ENCODE data around the gene PRR23E. TPM values are rescaled to one million over a fixed set of nuclear protein-coding genes. Genes with fewer than 3 reads are reported as not detected.

Gene PRR23E
- total RNA-seq, 1 donor from 2014 or later, result not detected

DNA sequence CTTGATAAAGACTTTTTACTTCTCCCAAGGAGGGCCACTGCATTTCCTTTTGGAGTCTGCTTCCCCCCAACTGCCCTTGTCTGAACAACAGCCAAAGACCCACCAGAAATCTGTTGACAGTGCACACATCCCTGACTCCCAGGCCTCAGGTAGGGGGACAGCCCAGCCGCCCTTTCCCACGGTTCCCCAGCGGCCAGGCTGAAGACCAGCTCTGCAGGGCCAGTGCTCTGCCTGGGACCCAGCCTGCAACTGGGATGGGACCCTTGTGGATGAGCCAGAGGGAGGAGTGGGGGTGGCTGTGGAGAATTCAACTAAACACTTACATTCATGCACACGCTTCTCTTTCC lies 8.1 kb upstream of the PRR23E start:
- H3K79me2 ChIP-seq (ENCODE audit: insufficient read depth, low read length), result no peaks in the 10 kb centered on the region
- H3K4me3 ChIP-seq (ENCODE audit: insufficient read depth, low read depth, low read length), result no peak overlapping the region
- Mint-ChIP-seq H3K36me3 (ENCODE audit: low read depth, unreplicated experiment) (no peaks in the 10 kb centered on the region), H3K27me3 (ENCODE audit: low read depth, unreplicated experiment) (peaks cover 18% of the 10 kb centered on the region), H3K4me3 (ENCODE audit: unreplicated experiment) (no peak overlapping the region), H3K4me1 (ENCODE audit: low read depth, unreplicated experiment) (peaks cover 3% of the 10 kb centered on the region), H3K27ac (ENCODE audit: unreplicated experiment) (no peak overlapping the region), H3K9me3 (ENCODE audit: unreplicated experiment) (peaks cover 5% of the 10 kb centered on the region)
- no peak for TF ChIP-seq EZH2 (IDR thresholded peaks at IDR 0.05; ENCODE audit: insufficient read depth, low read length)
- TF ChIP-seq, protein P1, sequence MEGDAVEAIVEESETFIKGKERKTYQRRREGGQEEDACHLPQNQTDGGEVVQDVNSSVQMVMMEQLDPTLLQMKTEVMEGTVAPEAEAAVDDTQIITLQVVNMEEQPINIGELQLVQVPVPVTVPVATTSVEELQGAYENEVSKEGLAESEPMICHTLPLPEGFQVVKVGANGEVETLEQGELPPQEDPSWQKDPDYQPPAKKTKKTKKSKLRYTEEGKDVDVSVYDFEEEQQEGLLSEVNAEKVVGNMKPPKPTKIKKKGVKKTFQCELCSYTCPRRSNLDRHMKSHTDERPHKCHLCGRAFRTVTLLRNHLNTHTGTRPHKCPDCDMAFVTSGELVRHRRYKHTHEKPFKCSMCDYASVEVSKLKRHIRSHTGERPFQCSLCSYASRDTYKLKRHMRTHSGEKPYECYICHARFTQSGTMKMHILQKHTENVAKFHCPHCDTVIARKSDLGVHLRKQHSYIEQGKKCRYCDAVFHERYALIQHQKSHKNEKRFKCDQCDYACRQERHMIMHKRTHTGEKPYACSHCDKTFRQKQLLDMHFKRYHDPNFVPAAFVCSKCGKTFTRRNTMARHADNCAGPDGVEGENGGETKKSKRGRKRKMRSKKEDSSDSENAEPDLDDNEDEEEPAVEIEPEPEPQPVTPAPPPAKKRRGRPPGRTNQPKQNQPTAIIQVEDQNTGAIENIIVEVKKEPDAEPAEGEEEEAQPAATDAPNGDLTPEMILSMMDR (IDR thresholded peaks at IDR 0.05; ENCODE audit: insufficient read depth, low read depth, low read length), result no peak
- H3K27me3 ChIP-seq (ENCODE audit: insufficient read depth, low read length), result no peaks in the 10 kb centered on the region
- H3K27ac ChIP-seq (ENCODE audit: low read depth, low read length), result no peak overlapping the region
- no peak overlapping the region for H3K4me2 ChIP-seq (ENCODE audit: low read length)
- H3K9ac ChIP-seq (ENCODE audit: low read length), result no peak overlapping the region
- DNase-seq (ENCODE audit: low read depth), result no peak
- H4K20me1 ChIP-seq (ENCODE audit: insufficient read depth, low read length), result no peaks in the 10 kb centered on the region
- no peaks in the 10 kb centered on the region for H3K4me1 ChIP-seq (ENCODE audit: insufficient read depth, low read length)
- FAIRE-seq, result no peak
- no peak overlapping the region for H2AFZ ChIP-seq (ENCODE audit: low read depth, low read length)
- no peaks in the 10 kb centered on the region for H3K36me3 ChIP-seq (ENCODE audit: insufficient read depth, low read length)
- H3K9me3 ChIP-seq (ENCODE audit: insufficient read depth, low read depth, low read length), result no peaks in the 10 kb centered on the region

DNA sequence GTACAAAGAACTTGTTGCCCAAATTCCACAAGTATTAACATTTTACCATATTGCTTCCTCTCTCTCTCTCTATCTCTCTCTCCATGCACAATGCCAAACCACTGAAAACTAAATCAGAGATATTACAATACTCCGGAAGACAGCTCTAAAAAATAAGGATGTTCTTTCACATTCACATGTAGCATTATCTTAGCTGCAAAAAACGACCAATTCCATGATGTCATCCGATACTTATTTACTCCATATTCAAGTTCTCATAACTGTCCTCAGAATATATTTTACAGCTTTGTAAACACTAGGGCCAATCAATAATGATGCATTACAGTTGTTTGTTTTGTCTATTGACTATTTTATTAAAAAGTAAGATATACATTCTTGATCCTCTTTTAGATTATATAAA lies 7.7 kb upstream of the PRR23E start:
- Histone ChIP-seq H3K9me3 (ENCODE audit: insufficient read depth, low read depth, low read length) (no peaks in the 10 kb centered on the region), H3K4me2 (ENCODE audit: low read length) (no peak overlapping the region), H3K4me1 (ENCODE audit: insufficient read depth, low read length) (no peaks in the 10 kb centered on the region), H3K9ac (ENCODE audit: low read length) (no peak overlapping the region), H2AFZ (ENCODE audit: low read depth, low read length) (no peak overlapping the region), H3K4me3 (ENCODE audit: insufficient read depth, low read depth, low read length) (no peak overlapping the region), H3K27me3 (ENCODE audit: insufficient read depth, low read length) (no peaks in the 10 kb centered on the region), H3K36me3 (ENCODE audit: insufficient read depth, low read length) (no peaks in the 10 kb centered on the region), H3K79me2 (ENCODE audit: insufficient read depth, low read length) (no peaks in the 10 kb centered on the region), H4K20me1 (ENCODE audit: insufficient read depth, low read length) (no peaks in the 10 kb centered on the region), H3K27ac (ENCODE audit: low read depth, low read length) (no peak overlapping the region)
- H3K36me3 Mint-ChIP-seq (ENCODE audit: low read depth, unreplicated experiment), result no peaks in the 10 kb centered on the region
- H3K4me1 Mint-ChIP-seq (ENCODE audit: low read depth, unreplicated experiment), result peaks cover 3% of the 10 kb centered on the region
- DNase-seq (ENCODE audit: low read depth), result no peak
- no peak overlapping the region for H3K4me3 Mint-ChIP-seq (ENCODE audit: unreplicated experiment)
- H3K27me3 Mint-ChIP-seq (ENCODE audit: low read depth, unreplicated experiment), result peaks cover 15% of the 10 kb centered on the region
- FAIRE-seq, result no peak
- H3K27ac Mint-ChIP-seq (ENCODE audit: unreplicated experiment), result no peak overlapping the region
- TF ChIP-seq, protein P1 (IDR thresholded peaks at IDR 0.05; ENCODE audit: insufficient read depth, low read depth, low read length), result no peak
- no peak for TF ChIP-seq EZH2 (IDR thresholded peaks at IDR 0.05; ENCODE audit: insufficient read depth, low read length)
- H3K9me3 Mint-ChIP-seq (ENCODE audit: unreplicated experiment), result peaks cover 5% of the 10 kb centered on the region

DNA sequence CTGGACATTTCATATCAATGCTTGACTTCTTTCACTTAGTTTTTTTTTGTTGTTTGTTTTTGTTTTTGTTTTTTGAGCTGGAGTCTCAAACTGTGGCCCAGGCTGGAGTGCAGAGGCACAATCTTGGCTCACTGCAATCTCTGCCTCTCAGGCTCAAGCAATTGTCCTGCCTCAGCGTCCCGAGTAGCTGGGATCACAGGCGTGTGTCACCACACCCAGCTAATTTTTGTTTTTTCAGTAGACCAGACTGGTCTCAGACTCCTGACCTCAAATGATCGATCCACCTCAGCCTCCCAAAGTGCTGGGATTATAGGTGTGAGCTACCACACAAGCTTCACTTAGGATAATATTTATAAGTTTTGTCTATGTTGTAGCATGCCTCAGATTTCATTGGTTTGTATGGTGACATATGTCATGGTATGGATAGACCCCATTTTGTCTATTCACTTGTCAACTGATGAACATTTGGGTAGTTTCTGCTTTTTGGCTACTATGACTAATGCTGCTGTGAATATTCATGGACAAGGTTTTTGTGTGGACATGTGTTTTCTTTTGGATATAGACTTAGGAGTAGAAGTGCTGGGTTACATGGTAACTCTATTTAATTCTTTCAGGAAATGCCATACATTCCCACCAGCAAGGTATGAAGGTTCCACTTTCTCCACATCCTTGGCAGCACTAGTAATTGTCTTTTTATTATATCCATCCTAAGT lies 6.8 kb upstream of the PRR23E start:
- no peaks in the 10 kb centered on the region for H4K20me1 ChIP-seq (ENCODE audit: insufficient read depth, low read length)
- no peaks in the 10 kb centered on the region for H3K4me1 ChIP-seq (ENCODE audit: insufficient read depth, low read length)
- H3K36me3 Mint-ChIP-seq (ENCODE audit: low read depth, unreplicated experiment), result no peaks in the 10 kb centered on the region
- TF ChIP-seq EZH2 (IDR thresholded peaks at IDR 0.05; ENCODE audit: insufficient read depth, low read length), result no peak
- TF ChIP-seq, protein P1 (IDR thresholded peaks at IDR 0.05; ENCODE audit: insufficient read depth, low read depth, low read length), result no peak
- H3K79me2 ChIP-seq (ENCODE audit: insufficient read depth, low read length), result no peaks in the 10 kb centered on the region
- H3K36me3 ChIP-seq (ENCODE audit: insufficient read depth, low read length), result no peaks in the 10 kb centered on the region
- peaks cover 8% of the 10 kb centered on the region for H3K27me3 Mint-ChIP-seq (ENCODE audit: low read depth, unreplicated experiment)
- no peak overlapping the region for H3K27ac Mint-ChIP-seq (ENCODE audit: unreplicated experiment)
- peaks cover 5% of the 10 kb centered on the region for H3K9me3 Mint-ChIP-seq (ENCODE audit: unreplicated experiment)
- peaks cover 3% of the 10 kb centered on the region for H3K4me1 Mint-ChIP-seq (ENCODE audit: low read depth, unreplicated experiment)
- H3K9me3 ChIP-seq (ENCODE audit: insufficient read depth, low read depth, low read length), result no peaks in the 10 kb centered on the region
- DNase-seq (ENCODE audit: low read depth), result no peak
- H3K9ac ChIP-seq (ENCODE audit: low read length), result no peak overlapping the region
- H3K4me3 Mint-ChIP-seq (ENCODE audit: unreplicated experiment), result no peak overlapping the region
- no peak overlapping the region for H3K4me3 ChIP-seq (ENCODE audit: insufficient read depth, low read depth, low read length)
- no peak overlapping the region for H3K27ac ChIP-seq (ENCODE audit: low read depth, low read length)
- no peak overlapping the region for H3K4me2 ChIP-seq (ENCODE audit: low read length)
- H3K27me3 ChIP-seq (ENCODE audit: insufficient read depth, low read length), result no peaks in the 10 kb centered on the region
- no peak for FAIRE-seq
- no peak overlapping the region for H2AFZ ChIP-seq (ENCODE audit: low read depth, low read length)

Data from astrocyte (in vitro differentiated cells and primary cell).